IMR-90 (cell line): ENCODE results near the gene CCDC88A. TPM values are rescaled to one million over a fixed set of nuclear protein-coding genes. Genes with fewer than 3 reads are reported as not detected.

Source experiments
- ATAC-seq: fragments of 200-7000 bp; cut with Tn5 transposase; 2 replicates; pipeline ENCODE4 v1.9.1; 2020; ENCODE audit warnings: low read depth, mild to moderate bottlenecking, moderate library complexity
- BruUV-seq: library from RNA; stranded (reverse); fragments of 400-500 nt; replicated peaks from 2 replicates; lab custom pipeline; 2021; lab: Mats Ljungman, UMichigan
- CTCF ChIA-PET: fragments of 300-600 bp; formaldehyde crosslinking; extraction: SDS; loops from one replicate; lab custom pipeline; 2021; ENCODE audit warnings: antibody characterized with exemption; lab: Yijun Ruan, JAX
- POLR2A ChIA-PET: fragments of 300-600 bp; sonication (Branson Sonifier 250); formaldehyde crosslinking; loops from one replicate; lab custom pipeline; 2022; ENCODE audit warnings: antibody characterized with exemption; ENCODE audit not compliant: unreplicated experiment; lab: Charles Lee
- DNase-seq: peaks from one replicate; pipeline ENCODE4 v3.0.0; 2013
- H2AFZ ChIP-seq: replicated peaks from 2 replicates; pipeline ENCODE3; 2013; ENCODE audit warnings: low read length, mild to moderate bottlenecking; ENCODE audit not compliant: poor library complexity
- H2AK5ac ChIP-seq: 2 replicates; pipeline ENCODE4 v1.6.1; 2013; ENCODE audit warnings: low read depth, low read length, inconsistent platforms
- H2AK9ac ChIP-seq: replicated peaks from 2 replicates; pipeline ENCODE3; 2013; ENCODE audit warnings: mild to moderate bottlenecking, low read depth, low read length, moderate library complexity; ENCODE audit not compliant: poor library complexity
- H2BK120ac ChIP-seq: 2 replicates; pipeline ENCODE4 v1.6.1; 2013; ENCODE audit warnings: low read depth, low read length, inconsistent platforms
- H2BK15ac ChIP-seq: 3 replicates; pipeline ENCODE4 v1.6.1; 2013; ENCODE audit warnings: low read depth, low read length, inconsistent platforms
- H2BK20ac ChIP-seq: 2 replicates; pipeline ENCODE4 v1.6.1; 2013; ENCODE audit warnings: low read depth, mild to moderate bottlenecking, inconsistent platforms, low read length, moderate library complexity
- H2BK5ac ChIP-seq: 2 replicates; pipeline ENCODE4 v1.6.1; 2013; ENCODE audit warnings: mild to moderate bottlenecking, low read depth, low read length, inconsistent platforms; ENCODE audit not compliant: poor library complexity, severe bottlenecking
- H3K14ac ChIP-seq: replicated peaks from 2 replicates; pipeline ENCODE4 v1.6.1; 2013; ENCODE audit warnings: low read depth, low read length, inconsistent platforms
- H3K18ac ChIP-seq: 2 replicates; pipeline ENCODE4 v1.6.1; 2013; ENCODE audit warnings: low read depth, low read length, control low read depth
- H3K23ac ChIP-seq: 2 replicates; pipeline ENCODE4 v1.6.1; 2013; ENCODE audit warnings: low read depth, low read length, inconsistent platforms
- H3K27ac ChIP-seq: 2 replicates; pipeline ENCODE4 v1.5.1; 2013; ENCODE audit warnings: mild to moderate bottlenecking, control low read depth, low read length; ENCODE audit not compliant: insufficient read depth
- H3K27me3 ChIP-seq: 2 replicates; pipeline ENCODE4 v1.6.1; 2013; ENCODE audit warnings: low read length; ENCODE audit not compliant: control insufficient read depth, insufficient read depth
- H3K36me3 ChIP-seq: 2 replicates; pipeline ENCODE4 v1.6.1; 2013; ENCODE audit warnings: low read length, mixed read lengths; ENCODE audit not compliant: control insufficient read depth, insufficient read depth
- H3K4ac ChIP-seq: 2 replicates; pipeline ENCODE4 v1.6.1; 2013; ENCODE audit warnings: low read depth, low read length, inconsistent platforms
- H3K4me1 ChIP-seq: 2 replicates; pipeline ENCODE4 v1.6.1; 2013; ENCODE audit warnings: low read length, mixed read lengths; ENCODE audit not compliant: control insufficient read depth, insufficient read depth
- H3K4me2 ChIP-seq: 2 replicates; pipeline ENCODE4 v1.6.1; 2013; ENCODE audit warnings: low read depth, mild to moderate bottlenecking, control low read depth, low read length, moderate library complexity
- H3K4me3 ChIP-seq: 2 replicates; pipeline ENCODE4 v1.5.1; 2013; ENCODE audit warnings: low read depth, mild to moderate bottlenecking, control low read depth, low read length, moderate library complexity; ENCODE audit not compliant: insufficient read depth
- H3K56ac ChIP-seq: 2 replicates; pipeline ENCODE4 v1.6.1; 2013; ENCODE audit warnings: low read length, inconsistent platforms; ENCODE audit not compliant: insufficient read depth; ENCODE audit errors: extremely low read depth
- H3K79me1 ChIP-seq, 2 experiments: 2 replicates each; pipeline ENCODE4 v1.6.1; 2013; ENCODE audit warnings: low read length in 2 of 2, inconsistent platforms in 1 of 2, low read depth in 1 of 2
- H3K9ac ChIP-seq: 2 replicates; pipeline ENCODE4 v1.6.1; 2013; ENCODE audit warnings: low read depth, low read length, control low read depth
- H3K9me1 ChIP-seq: 2 replicates; pipeline ENCODE4 v1.6.1; 2013; ENCODE audit warnings: low read length, inconsistent platforms; ENCODE audit not compliant: insufficient read depth
- H3K9me3 ChIP-seq: 2 replicates; pipeline ENCODE4 v1.6.1; 2013; ENCODE audit warnings: low read length; ENCODE audit not compliant: control insufficient read depth, insufficient read depth
- H4K20me1 ChIP-seq: 2 replicates; pipeline ENCODE4 v1.6.1; 2013; ENCODE audit warnings: low read length, inconsistent platforms; ENCODE audit not compliant: insufficient read depth
- H4K5ac ChIP-seq: 2 replicates; pipeline ENCODE4 v1.6.1; 2013; ENCODE audit warnings: mild to moderate bottlenecking, low read depth, low read length, control low read depth
- H4K8ac ChIP-seq, 2 experiments: 2 replicates each; pipeline ENCODE4 v1.6.1; 2013; ENCODE audit warnings: low read depth in 2 of 2, low read length in 2 of 2, control low read depth in 1 of 2, inconsistent platforms in 1 of 2
- H4K91ac ChIP-seq: 2 replicates; pipeline ENCODE4 v1.6.1; 2013; ENCODE audit warnings: low read depth, low read length, inconsistent platforms; ENCODE audit not compliant: insufficient read depth
- CHD1 ChIP-seq: IDR thresholded peaks from 2 replicates; pipeline ENCODE4 v1.6.1; 2012; ENCODE audit warnings: low read depth, low read length, improper control_type of control experiment
- MAZ ChIP-seq: IDR thresholded peaks from 2 replicates; pipeline ENCODE4 v1.6.1; 2012; ENCODE audit warnings: low read depth, mild to moderate bottlenecking, low read length, improper control_type of control experiment, moderate library complexity, borderline replicate concordance
- POLR2A ChIP-seq: IDR thresholded peaks from 2 replicates; pipeline ENCODE4 v1.6.1; 2012; ENCODE audit warnings: mild to moderate bottlenecking, low read depth, low read length
- RAD21 ChIP-seq: IDR thresholded peaks from 2 replicates; pipeline ENCODE4 v1.6.1; 2012; ENCODE audit warnings: low read length, improper control_type of control experiment
- WGBS, 2 experiments: methylation state at CpG; one replicate each; pipeline versions ENCODE4 v1.1.5 to v1.1.7; 2013; ENCODE audit warnings: missing lambda C conversion rate in 2 of 2; ENCODE audit not compliant: insufficient read length in 1 of 2; ENCODE audit errors: extremely low coverage in 2 of 2; 5-methylcytosine and 5-hydroxymethylcytosine counted together
- dilution Hi-C: fragments of 300-500 bp; cut with HindIII; formaldehyde crosslinking; loops from one replicate; pipeline ENCODE4 v1.14.3; 2018; ENCODE audit warnings: low sequenced_read_pairs; ENCODE audit not compliant: unreplicated experiment
- in situ Hi-C: fragments of 300-500 bp; cut with MboI; formaldehyde crosslinking; loops from 3 replicates; pipeline ENCODE4 v1.14.3; 2019; ENCODE audit warnings: low sequenced_read_pairs, inconsistent platforms, mixed read lengths
- intact Hi-C: fragments of 100-400 bp; cut with micrococcal nuclease; formaldehyde crosslinking; loops from 2 replicates; pipeline ENCODE4 v1.10.0; 2022
- polyA plus RNA-seq, 3 experiments: library from polyadenylated mRNA; depleted of rRNA; stranded (reverse); fragments of >200 nt; gene quantifications; 2 replicates each; pipeline ENCODE4 v1.2.3, GENCODE V29; 2012; ENCODE audit warnings: low replicate concordance in 1 of 3
- total RNA-seq: library from RNA; depleted of rRNA; stranded (reverse); fragments of >200 nt; gene quantifications from 2 replicates; pipeline ENCODE4 v1.2.3, GENCODE V29; 2012

The CCDC88A gene
- total and polyA plus RNA-seq, 2 of the 4 experiments (the other 2 are of a cell fraction): 15.6 to 63.8 TPM

GRCh38 chr2:55252832-55253231 lies 166.8 kb downstream of the CCDC88A start:
- Histone ChIP-seq H2AFZ (no peak overlapping the region), H3K27ac (no peak overlapping the region), H4K5ac (no peak overlapping the region), H2BK20ac (no peak overlapping the region), H2BK5ac (no peak overlapping the region), H3K79me1 (peaks cover 0 to 2% of the 10 kb centered on the region in 2 experiments; a peak in 1 of 4 replicates), H3K36me3 (peaks cover 23% of the 10 kb centered on the region), H3K4me1 (no peaks in the 10 kb centered on the region), H2BK15ac (no peak overlapping the region), H4K8ac (no peak overlapping the region), H2BK120ac (no peak overlapping the region), H3K9ac (no peak overlapping the region), H3K18ac (no peak overlapping the region), H3K4ac (no peak overlapping the region), H4K91ac (no peak overlapping the region), H2AK9ac (no peak overlapping the region), H3K23ac (no peak overlapping the region), H3K14ac (no peak overlapping the region), H2AK5ac (no peak overlapping the region), H3K4me2 (no peak overlapping the region), H4K20me1 (no peaks in the 10 kb centered on the region), H3K56ac (no peak overlapping the region), H3K4me3 (no peak overlapping the region), H3K27me3 (no peaks in the 10 kb centered on the region), H3K9me3 (no peaks in the 10 kb centered on the region), H3K9me1 (0 out of 2 replicates have a peak, but pooled peaks cover 3% of the 10 kb centered on the region)
- in situ Hi-C loops (no loop called here), dilution Hi-C loops (no loop called here), intact Hi-C loops (no loop called here)
- ChIA-PET POLR2A (no interaction called here), CTCF (no interaction called here)
- DNase-seq: no peak
- ATAC-seq: no peak
- no peak for TF ChIP-seq MAZ
- TF ChIP-seq CHD1: no peak
- no peak for TF ChIP-seq RAD21
- TF ChIP-seq POLR2A: no peak
- WGBS, 2 experiments: no CpG with 5 or more reads among the region's 3 CpGs
- no TSS peak for BruUV-seq
